Loucy (cell line): ENCODE results near the gene DNAJC1.

Source experiments
- H2AFZ ChIP-seq: fragments of 200-600 bp; sonication (generic); 2 replicates; pipeline ENCODE4 v1.6.0; 2016; ENCODE audit warnings: antibody characterized with exemption, mild to moderate bottlenecking, low read length, moderate library complexity
- H3F3A ChIP-seq: fragments of 200-600 bp; 2 replicates; pipeline ENCODE4 v1.6.0; 2016; ENCODE audit warnings: antibody characterized with exemption, low read depth, mild to moderate bottlenecking
- H3K27me3 ChIP-seq: fragments of 200-600 bp; sonication (generic); 2 replicates; pipeline ENCODE4 v1.6.1; 2014; ENCODE audit warnings: low read length, mild to moderate bottlenecking; ENCODE audit not compliant: insufficient read depth, poor library complexity, severe bottlenecking
- H3K36me3 ChIP-seq: fragments of 200-600 bp; sonication (generic); 2 replicates; pipeline ENCODE4 v1.6.1; 2016; ENCODE audit warnings: low read length; ENCODE audit not compliant: insufficient read depth
- H3K4me1 ChIP-seq: fragments of 200-600 bp; sonication (generic); 2 replicates; pipeline ENCODE4 v1.5.1; 2014; ENCODE audit warnings: low read length, mild to moderate bottlenecking; ENCODE audit not compliant: insufficient read depth, poor library complexity, severe bottlenecking
- H3K4me2 ChIP-seq: fragments of 200-600 bp; sonication (generic); 2 replicates; pipeline ENCODE4 v1.6.0; 2014; ENCODE audit warnings: antibody characterized with exemption, low read length, low read depth, mild to moderate bottlenecking; ENCODE audit not compliant: poor library complexity, severe bottlenecking
- H3K4me3 ChIP-seq: fragments of 200-600 bp; sonication (generic); 2 replicates; pipeline ENCODE4 v1.5.1; 2014; ENCODE audit warnings: low read length, mild to moderate bottlenecking, mixed read lengths; ENCODE audit not compliant: poor library complexity, severe bottlenecking
- H3K79me2 ChIP-seq: fragments of 200-600 bp; sonication (generic); 2 replicates; pipeline ENCODE4 v1.6.1; 2014; ENCODE audit warnings: low read length; ENCODE audit not compliant: insufficient read depth
- H3K9ac ChIP-seq: fragments of 200-600 bp; sonication (generic); 2 replicates; pipeline ENCODE4 v1.6.0; 2014; ENCODE audit warnings: mild to moderate bottlenecking, low read depth, low read length, moderate library complexity; ENCODE audit not compliant: poor library complexity, severe bottlenecking
- H3K9me2 ChIP-seq: fragments of 200-600 bp; sonication (generic); replicated peaks from 2 replicates; pipeline ENCODE4 v1.6.1; 2016; ENCODE audit warnings: low read depth, low read length, mixed read lengths
- H3K9me3 ChIP-seq: fragments of 200-600 bp; sonication (generic); 2 replicates; pipeline ENCODE4 v1.6.1; 2014; ENCODE audit warnings: mild to moderate bottlenecking, antibody characterized with exemption, low read length, low read depth; ENCODE audit not compliant: insufficient read depth
- H4K20me1 ChIP-seq: fragments of 200-600 bp; sonication (generic); 2 replicates; pipeline ENCODE4 v1.6.0; 2014; ENCODE audit warnings: antibody characterized with exemption, low read length, mild to moderate bottlenecking; ENCODE audit not compliant: insufficient read depth, poor library complexity, severe bottlenecking
- CTCF ChIP-seq: fragments of 200-600 bp; sonication (generic); conservative IDR thresholded peaks from 2 replicates; pipeline ENCODE4 v1.5.1; 2014; ENCODE audit warnings: mild to moderate bottlenecking, antibody characterized with exemption, low read length
- EZH2phosphoT487 ChIP-seq: fragments of 200-600 bp; IDR thresholded peaks from 2 replicates; pipeline ENCODE4 v1.6.1; 2018; ENCODE audit warnings: antibody characterized with exemption, mild to moderate bottlenecking, moderate library complexity, borderline replicate concordance

Gene DNAJC1

GRCh38 chr10:21978191-21978862 lies 25.2 kb downstream of the DNAJC1 start:
- Histone ChIP-seq H3K4me2 (peak overlapping the region; percentile 26), H3K4me1 (peaks cover 43% of the 10 kb centered on the region), H4K20me1 (peaks cover 38% of the 10 kb centered on the region), H3K4me3 (no peak overlapping the region), H3K9me3 (no peaks in the 10 kb centered on the region), H3F3A (no peaks in the 10 kb centered on the region), H3K36me3 (no peaks in the 10 kb centered on the region), H3K9me2 (no peaks in the 10 kb centered on the region), H3K9ac (peak overlapping the region; percentile 7), H3K27me3 (no peaks in the 10 kb centered on the region), H2AFZ (no peak overlapping the region), H3K79me2 (peaks cover 99% of the 10 kb centered on the region)
- no peak for TF ChIP-seq EZH2phosphoT487
- no peak for TF ChIP-seq CTCF

GRCh38 chr10:21976739-21977138 lies 26.8 kb downstream of the DNAJC1 start:
- Histone ChIP-seq H3K79me2 (peaks cover 98% of the 10 kb centered on the region), H2AFZ (no peak overlapping the region), H3K27me3 (no peaks in the 10 kb centered on the region), H3K4me3 (no peak overlapping the region), H3K4me1 (peaks cover 43% of the 10 kb centered on the region), H3F3A (no peaks in the 10 kb centered on the region), H4K20me1 (peaks cover 39% of the 10 kb centered on the region), H3K9me3 (no peaks in the 10 kb centered on the region), H3K9ac (no peak overlapping the region), H3K4me2 (no peak overlapping the region), H3K36me3 (no peaks in the 10 kb centered on the region), H3K9me2 (no peaks in the 10 kb centered on the region)
- TF ChIP-seq CTCF (no peak), EZH2phosphoT487 (no peak)

- Histone ChIP-seq H4K20me1 (peaks cover 42% of the 10 kb centered on the region), H3K4me3 (no peak overlapping the region), H2AFZ (no peak overlapping the region), H3K9ac (no peak overlapping the region), H3K9me2 (no peaks in the 10 kb centered on the region), H3K4me1 (peaks cover 46% of the 10 kb centered on the region), H3K4me2 (no peak overlapping the region), H3K27me3 (no peaks in the 10 kb centered on the region), H3K79me2 (peaks cover 98% of the 10 kb centered on the region), H3F3A (no peaks in the 10 kb centered on the region), H3K9me3 (no peaks in the 10 kb centered on the region), H3K36me3 (no peaks in the 10 kb centered on the region)
- TF ChIP-seq EZH2phosphoT487 (no peak), CTCF (no peak)
These were observed 27.2 kb downstream of the DNAJC1 start for GRCh38 chr10:21976280-21976679.
